HepG2 (cell line): ENCODE data around the gene AMZ1. TPM values are rescaled to one million over a fixed set of nuclear protein-coding genes. Genes with fewer than 3 reads are reported as not detected.

Source experiments
- DMAP1 ChIP-seq: IDR thresholded peaks from 2 replicates; pipeline ENCODE4 v1.6.1; 2016
- HDAC6 ChIP-seq: fragments of 200-600 bp; sonication (generic); IDR thresholded peaks from 2 replicates; pipeline ENCODE4 v1.7.0; 2017; ENCODE audit warnings: mild to moderate bottlenecking, antibody characterized with exemption, low read length, low read depth
- HNF4G ChIP-seq, 2 experiments: sonication (generic) in 1 of 2; formaldehyde crosslinking in 1 of 2; IDR thresholded peaks; 2 replicates each; pipeline versions ENCODE4 v1.4.0 to v1.6.1; 2011 to 2020; ENCODE audit warnings: borderline replicate concordance in 2 of 2, low read depth in 2 of 2, mild to moderate bottlenecking in 2 of 2, low read length in 1 of 2, missing genetic modification reagents in 1 of 2, moderate library complexity in 1 of 2
- ISL2 ChIP-seq: sonication (generic); formaldehyde crosslinking; IDR thresholded peaks from 2 replicates; pipeline ENCODE4 v1.5.0; 2020; ENCODE audit warnings: missing genetic modification reagents
- MATR3 ChIP-seq: sonication (generic); formaldehyde crosslinking; IDR thresholded peaks from 2 replicates; pipeline ENCODE4 v1.4.0; 2020; ENCODE audit warnings: missing genetic modification reagents
- MAZ ChIP-seq, 2 experiments: sonication (generic) in 1 of 2; formaldehyde crosslinking in 1 of 2; IDR thresholded peaks; 2 replicates each; pipeline versions ENCODE4 v1.5.0 to v1.6.1; 2012 to 2020; ENCODE audit warnings: low read depth in 2 of 2, mild to moderate bottlenecking in 2 of 2, borderline replicate concordance in 1 of 2, improper control_type of control experiment in 1 of 2, low read length in 1 of 2, missing genetic modification reagents in 1 of 2, moderate library complexity in 1 of 2
- NFE2L2 ChIP-seq: fragments of 150-350 bp; IDR thresholded peaks from 2 replicates; pipeline ENCODE4 v1.6.1; 2014; ENCODE audit warnings: low read length
- REPIN1 ChIP-seq: sonication (generic); formaldehyde crosslinking; IDR thresholded peaks from 2 replicates; pipeline ENCODE4 v1.8.0; 2022; ENCODE audit warnings: missing genetic modification reagents, low read depth, mild to moderate bottlenecking, borderline replicate concordance
- SMC3 ChIP-seq: IDR thresholded peaks from 2 replicates; pipeline ENCODE4 v1.6.1; 2011; ENCODE audit warnings: low read length, improper control_type of control experiment
- ZNF138 ChIP-seq: sonication (generic); formaldehyde crosslinking; IDR thresholded peaks from 2 replicates; pipeline ENCODE4 v1.5.0; 2020; ENCODE audit warnings: mild to moderate bottlenecking, low read depth, missing genetic modification reagents
- ZNF232 ChIP-seq: sonication (generic); formaldehyde crosslinking; IDR thresholded peaks from 2 replicates; pipeline ENCODE4 v1.4.0; 2020; ENCODE audit warnings: missing genetic modification reagents, borderline replicate concordance
- ZNF282 ChIP-seq: fragments of 450-650 bp; IDR thresholded peaks from 2 replicates; pipeline ENCODE4 v1.6.1; 2018; ENCODE audit not compliant: partially characterized antibody
- ZNF432 ChIP-seq: sonication (generic); formaldehyde crosslinking; IDR thresholded peaks from 2 replicates; pipeline ENCODE4 v1.5.0; 2020; ENCODE audit warnings: missing genetic modification reagents, mild to moderate bottlenecking, borderline replicate concordance
- ZSCAN12 ChIP-seq: sonication (generic); formaldehyde crosslinking; IDR thresholded peaks from 2 replicates; pipeline ENCODE4 v1.9.0; 2021; ENCODE audit warnings: mild to moderate bottlenecking, missing genetic modification reagents
- polyA plus RNA-seq, 8 experiments: library from polyadenylated mRNA; depleted of rRNA in 3 of 8; stranded (reverse) in 7 of 8; unstranded in 1 of 8; fragments of >200 nt; fragmentation: Illumina TruSeq in 4 of 8; extraction: Trizol in 4 of 8; gene quantifications; 2 replicates each; pipeline versions ENCODE4 v1.2.1 to v1.2.3, GENCODE V29; 2011 to 2016; ENCODE audit warnings: low read depth in 4 of 8, missing spikeins in 1 of 8, mixed read lengths in 1 of 8; ENCODE audit not compliant: insufficient read depth in 1 of 8
- total RNA-seq, 5 experiments: library from RNA; depleted of rRNA; stranded (reverse); fragments of >200 nt; fragmentation: Illumina TruSeq; extraction: Trizol; gene quantifications; 2 replicates each; pipeline ENCODE4 v1.2.3, GENCODE V29; 2016; ENCODE audit warnings: low read depth in 1 of 5
- TF ChIP-seq, protein P1 (sequence below): sonication (generic); formaldehyde crosslinking; IDR thresholded peaks from 2 replicates; pipeline ENCODE4 v1.8.0; 2022; ENCODE audit warnings: missing genetic modification reagents, low read depth, mild to moderate bottlenecking, borderline replicate concordance
- TF ChIP-seq, protein P2 (sequence below): sonication (generic); formaldehyde crosslinking; IDR thresholded peaks from 2 replicates; pipeline ENCODE4 v1.4.0; 2020; ENCODE audit warnings: missing genetic modification reagents, borderline replicate concordance
- TF ChIP-seq, protein P3 (sequence below): sonication (generic); formaldehyde crosslinking; IDR thresholded peaks from 2 replicates; pipeline ENCODE4 v1.5.1; 2020; ENCODE audit warnings: mild to moderate bottlenecking, moderate library complexity, missing genetic modification reagents

The AMZ1 gene
- total and polyA plus RNA-seq, 2 of the 13 experiments (the other 11 are each of a cell fraction or from before 2014, with no cell fraction given): 0.03 TPM; not detected in 1

DNA sequence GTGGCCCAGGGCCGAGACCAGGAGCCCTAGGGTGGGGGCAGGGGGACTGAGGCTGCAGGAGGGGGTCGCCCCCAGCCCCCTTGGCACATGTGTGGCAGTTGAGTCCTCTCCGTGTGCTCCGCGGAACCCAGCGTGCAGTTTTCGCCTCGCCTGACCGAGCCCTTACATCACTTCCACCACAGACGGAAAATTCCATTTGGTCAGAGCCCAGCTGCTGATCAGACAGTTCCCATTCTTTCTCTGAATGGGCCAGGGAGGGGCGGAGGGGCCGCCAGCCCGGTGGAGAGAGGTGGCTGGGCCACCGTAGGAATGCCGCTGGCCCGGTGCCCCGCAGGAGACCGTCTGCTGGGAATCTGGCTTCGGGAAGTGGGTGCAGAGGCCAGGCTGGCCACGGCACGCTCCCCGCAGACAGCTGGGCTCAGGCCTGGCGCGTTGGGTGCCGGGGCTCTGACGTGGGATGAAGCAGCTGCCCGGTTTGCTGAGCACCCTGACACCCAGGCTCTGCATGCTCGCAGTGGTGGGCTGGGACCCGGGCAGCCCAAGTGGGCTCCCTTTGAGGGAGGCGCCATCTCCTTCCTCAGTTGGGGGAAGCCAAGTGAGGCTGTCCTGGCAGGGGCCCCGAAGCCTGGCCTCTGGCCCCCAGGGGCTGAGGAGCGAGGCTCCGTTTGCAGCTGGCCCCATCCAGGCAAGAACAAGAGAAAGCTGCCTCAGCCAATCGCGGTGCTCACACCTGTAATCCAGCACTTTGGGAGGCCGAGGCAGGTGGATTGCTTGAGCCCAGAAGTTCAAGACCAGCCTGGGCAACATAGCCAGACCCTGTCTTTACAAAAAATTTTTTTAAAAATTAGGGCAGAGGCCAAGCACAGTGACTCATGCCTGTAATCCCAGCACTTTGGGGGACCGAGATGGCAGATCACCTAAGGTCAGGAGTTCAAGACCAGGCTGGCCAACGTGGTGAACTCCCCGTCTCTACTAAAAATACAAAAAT, 46.3 kb upstream of the AMZ1 start (continued):
- TF ChIP-seq, protein P1, sequence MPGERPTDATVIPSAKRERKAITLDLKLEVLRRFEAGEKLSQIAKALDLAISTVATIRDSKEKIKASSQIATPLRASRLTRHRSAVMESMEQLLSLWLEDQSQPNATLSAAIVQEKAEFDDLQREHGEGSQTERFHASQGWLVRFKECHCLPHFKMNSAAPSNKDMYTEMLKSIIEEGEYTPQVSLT (CRISPR knock-in tag): no peak
- TF ChIP-seq MAZ (IDR thresholded peaks at IDR 0.05; ENCODE audit: borderline replicate concordance, low read depth, low read length) (peak; percentile 62; the same call in 1 of the 2 replicates), MAZ (CRISPR knock-in tag; IDR thresholded peaks at IDR 0.05; ENCODE audit: low read depth) (peak; percentile 79), REPIN1 (CRISPR knock-in tag) (0 out of 2 replicates have a peak, but pooled peaks have one; percentile 18), HDAC6 (no peak), ISL2 (no peak; the same call in 1 of the 2 replicates), ZNF432 (CRISPR knock-in tag) (no peak), ZNF138 (peak; percentile 66; the same call in 1 of the 2 replicates), SMC3 (no peak), ZNF232 (no peak), ZNF282 (no peak), NFE2L2 (no peak), HNF4G (IDR thresholded peaks at IDR 0.05; ENCODE audit: borderline replicate concordance, low read depth, low read length) (no peak; the same call in 1 of the 2 replicates), HNF4G (CRISPR knock-in tag; IDR thresholded peaks at IDR 0.05; ENCODE audit: borderline replicate concordance, low read depth) (no peak), MATR3 (CRISPR knock-in tag) (no peak), DMAP1 (peak; percentile 41; the same call in 1 of the 2 replicates), ZSCAN12 (CRISPR knock-in tag) (no peak)
- TF ChIP-seq, protein P2, sequence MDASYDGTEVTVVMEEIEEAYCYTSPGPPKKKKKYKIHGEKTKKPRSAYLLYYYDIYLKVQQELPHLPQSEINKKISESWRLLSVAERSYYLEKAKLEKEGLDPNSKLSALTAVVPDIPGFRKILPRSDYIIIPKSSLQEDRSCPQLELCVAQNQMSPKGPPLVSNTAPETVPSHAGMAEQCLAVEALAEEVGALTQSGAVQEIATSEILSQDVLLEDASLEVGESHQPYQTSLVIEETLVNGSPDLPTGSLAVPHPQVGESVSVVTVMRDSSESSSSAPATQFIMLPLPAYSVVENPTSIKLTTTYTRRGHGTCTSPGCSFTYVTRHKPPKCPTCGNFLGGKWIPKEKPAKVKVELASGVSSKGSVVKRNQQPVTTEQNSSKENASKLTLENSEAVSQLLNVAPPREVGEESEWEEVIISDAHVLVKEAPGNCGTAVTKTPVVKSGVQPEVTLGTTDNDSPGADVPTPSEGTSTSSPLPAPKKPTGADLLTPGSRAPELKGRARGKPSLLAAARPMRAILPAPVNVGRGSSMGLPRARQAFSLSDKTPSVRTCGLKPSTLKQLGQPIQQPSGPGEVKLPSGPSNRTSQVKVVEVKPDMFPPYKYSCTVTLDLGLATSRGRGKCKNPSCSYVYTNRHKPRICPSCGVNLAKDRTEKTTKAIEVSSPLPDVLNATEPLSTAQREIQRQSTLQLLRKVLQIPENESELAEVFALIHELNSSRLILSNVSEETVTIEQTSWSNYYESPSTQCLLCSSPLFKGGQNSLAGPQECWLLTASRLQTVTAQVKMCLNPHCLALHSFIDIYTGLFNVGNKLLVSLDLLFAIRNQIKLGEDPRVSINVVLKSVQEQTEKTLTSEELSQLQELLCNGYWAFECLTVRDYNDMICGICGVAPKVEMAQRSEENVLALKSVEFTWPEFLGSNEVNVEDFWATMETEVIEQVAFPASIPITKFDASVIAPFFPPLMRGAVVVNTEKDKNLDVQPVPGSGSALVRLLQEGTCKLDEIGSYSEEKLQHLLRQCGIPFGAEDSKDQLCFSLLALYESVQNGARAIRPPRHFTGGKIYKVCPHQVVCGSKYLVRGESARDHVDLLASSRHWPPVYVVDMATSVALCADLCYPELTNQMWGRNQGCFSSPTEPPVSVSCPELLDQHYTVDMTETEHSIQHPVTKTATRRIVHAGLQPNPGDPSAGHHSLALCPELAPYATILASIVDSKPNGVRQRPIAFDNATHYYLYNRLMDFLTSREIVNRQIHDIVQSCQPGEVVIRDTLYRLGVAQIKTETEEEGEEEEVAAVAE: no peak; the same call in 1 of the 2 replicates
- TF ChIP-seq, protein P3, sequence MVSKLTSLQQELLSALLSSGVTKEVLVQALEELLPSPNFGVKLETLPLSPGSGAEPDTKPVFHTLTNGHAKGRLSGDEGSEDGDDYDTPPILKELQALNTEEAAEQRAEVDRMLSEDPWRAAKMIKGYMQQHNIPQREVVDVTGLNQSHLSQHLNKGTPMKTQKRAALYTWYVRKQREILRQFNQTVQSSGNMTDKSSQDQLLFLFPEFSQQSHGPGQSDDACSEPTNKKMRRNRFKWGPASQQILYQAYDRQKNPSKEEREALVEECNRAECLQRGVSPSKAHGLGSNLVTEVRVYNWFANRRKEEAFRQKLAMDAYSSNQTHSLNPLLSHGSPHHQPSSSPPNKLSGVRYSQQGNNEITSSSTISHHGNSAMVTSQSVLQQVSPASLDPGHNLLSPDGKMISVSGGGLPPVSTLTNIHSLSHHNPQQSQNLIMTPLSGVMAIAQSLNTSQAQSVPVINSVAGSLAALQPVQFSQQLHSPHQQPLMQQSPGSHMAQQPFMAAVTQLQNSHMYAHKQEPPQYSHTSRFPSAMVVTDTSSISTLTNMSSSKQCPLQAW: peak; percentile 44; the same call in 1 of the 2 replicates
